ENCODE data around the gene SLC30A3.

The SLC30A3 gene

DNA sequence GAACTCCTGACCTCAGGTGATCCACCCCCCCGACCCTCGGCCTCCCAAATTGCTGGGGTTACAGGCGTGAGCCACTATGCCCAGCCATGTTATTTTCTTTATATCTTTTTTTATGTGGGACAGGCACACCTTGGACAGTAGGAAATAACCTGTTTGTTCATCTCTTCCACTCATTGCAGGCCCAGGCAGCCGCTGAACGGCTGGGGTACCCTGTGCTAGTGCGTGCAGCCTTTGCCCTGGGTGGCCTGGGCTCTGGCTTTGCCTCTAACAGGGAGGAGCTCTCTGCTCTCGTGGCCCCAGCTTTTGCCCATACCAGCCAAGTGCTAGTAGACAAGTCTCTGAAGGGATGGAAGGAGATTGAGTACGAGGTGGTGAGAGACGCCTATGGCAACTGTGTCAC, 37.3 kb downstream of the SLC30A3 start:
- DNase-seq, result no peak

DNA sequence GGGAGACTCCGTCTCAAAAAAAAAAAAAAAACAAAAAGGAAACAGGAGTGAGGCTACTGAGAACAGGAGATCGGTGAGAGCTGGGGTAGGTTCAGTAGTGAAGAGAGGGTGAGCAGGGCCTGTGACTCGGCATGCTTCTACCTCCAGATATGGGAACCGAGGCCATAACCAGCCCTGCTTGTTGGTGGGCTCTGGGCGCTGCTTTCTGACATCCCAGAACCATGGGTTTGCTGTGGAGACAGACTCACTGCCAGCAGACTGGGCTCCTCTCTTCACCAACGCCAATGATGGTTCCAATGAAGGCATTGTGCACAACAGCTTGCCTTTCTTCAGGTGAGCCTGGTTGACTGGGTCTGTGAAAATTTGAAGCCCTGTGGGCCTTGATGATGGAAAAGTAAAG, 39.4 kb downstream of the SLC30A3 start:
- DNase-seq, result no peak

DNA sequence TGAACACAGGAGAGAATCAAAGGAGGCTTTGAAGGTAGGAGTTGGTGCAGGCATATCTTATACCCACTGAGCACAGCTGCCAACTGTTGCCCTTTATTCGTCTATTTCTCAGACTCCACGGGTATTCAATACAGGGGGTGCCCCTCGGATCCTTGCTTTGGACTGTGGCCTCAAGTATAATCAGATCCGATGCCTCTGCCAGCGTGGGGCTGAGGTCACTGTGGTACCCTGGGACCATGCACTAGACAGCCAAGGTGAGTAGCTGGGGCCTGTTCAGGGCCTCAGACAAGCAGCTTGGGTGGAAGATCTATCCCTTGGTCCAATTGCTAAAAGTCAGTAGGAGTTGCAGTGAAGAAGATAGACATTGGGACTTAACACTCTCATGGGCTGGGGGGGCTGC, 40.4 kb downstream of the SLC30A3 start:
- no peak for DNase-seq

DNA sequence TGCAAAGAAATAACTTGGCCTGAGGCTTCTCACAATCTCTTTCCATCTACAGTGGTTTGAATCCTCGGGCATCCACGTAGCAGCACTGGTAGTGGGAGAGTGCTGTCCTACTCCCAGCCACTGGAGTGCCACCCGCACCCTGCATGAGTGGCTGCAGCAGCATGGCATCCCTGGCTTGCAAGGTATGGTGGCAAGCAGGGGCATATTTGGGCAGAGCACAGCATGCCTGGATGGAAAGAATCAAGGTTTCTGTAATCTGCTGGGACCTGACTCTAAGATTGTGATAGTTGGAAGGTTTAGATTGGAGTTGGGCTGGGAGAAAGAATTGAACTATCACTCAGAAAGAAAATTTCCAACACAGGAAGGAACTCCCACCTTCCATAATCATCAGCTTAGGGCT, 41.7 kb downstream of the SLC30A3 start:
- no peak for DNase-seq

DNA sequence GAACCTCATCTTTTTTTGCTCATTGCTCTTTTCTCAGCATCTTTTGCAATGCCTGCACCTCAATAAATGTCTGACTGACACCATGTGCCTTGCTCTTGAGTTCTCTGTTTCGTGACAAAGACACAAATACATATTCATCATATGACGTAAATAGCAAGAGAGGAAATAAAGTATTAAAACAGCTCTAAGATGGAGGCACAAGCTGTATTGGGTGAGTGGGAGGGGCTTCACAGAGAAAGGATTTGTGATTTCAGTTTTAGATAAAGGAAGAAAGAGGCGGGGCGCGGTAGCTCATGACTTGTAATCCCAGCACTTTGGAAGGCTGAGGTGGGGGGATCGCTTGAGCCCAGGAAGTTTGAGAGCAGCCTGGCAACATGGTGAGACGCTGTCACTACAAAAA, 42.8 kb downstream of the SLC30A3 start:
- no peak for DNase-seq

DNA sequence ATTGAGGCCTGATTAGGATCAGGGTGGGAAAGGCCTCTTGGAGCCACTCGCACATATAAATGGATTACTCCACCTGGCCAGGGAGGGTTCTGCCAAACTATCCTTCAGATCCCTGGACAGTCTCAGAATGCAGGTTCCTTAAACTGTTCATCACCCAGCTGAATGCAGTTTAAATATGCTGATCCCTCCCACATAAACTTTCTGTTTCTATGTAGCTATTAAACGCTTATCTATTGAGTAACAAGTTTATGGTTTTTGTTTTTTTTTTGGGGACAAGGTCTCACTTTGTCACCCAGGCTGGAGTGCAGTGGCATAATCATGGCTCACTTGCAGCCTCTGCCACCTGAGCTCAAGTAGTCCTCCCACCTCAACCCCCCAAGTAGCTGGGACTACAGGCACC, 43.8 kb downstream of the SLC30A3 start:
- no peak for DNase-seq

DNA sequence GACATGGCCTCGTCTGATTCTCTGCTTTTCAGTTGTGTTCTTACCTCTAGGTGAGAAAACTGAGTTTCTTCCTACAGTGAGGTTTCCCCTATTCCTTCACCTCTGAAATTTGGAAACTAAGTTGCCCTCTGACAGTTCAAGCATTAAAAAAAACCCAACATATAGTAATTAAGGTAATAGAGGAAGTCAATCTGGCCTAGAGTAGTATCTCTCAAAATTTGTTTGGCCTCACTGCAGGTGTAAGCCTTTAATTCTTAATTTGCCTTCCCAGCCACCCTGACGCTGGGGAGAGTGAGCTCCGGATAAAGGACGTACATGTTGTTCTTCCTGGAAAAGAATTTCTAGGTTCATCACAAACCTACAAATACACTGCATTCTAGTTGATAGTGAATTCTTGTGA, 44.2 kb downstream of the SLC30A3 start:
- DNase-seq, result no peak

DNA sequence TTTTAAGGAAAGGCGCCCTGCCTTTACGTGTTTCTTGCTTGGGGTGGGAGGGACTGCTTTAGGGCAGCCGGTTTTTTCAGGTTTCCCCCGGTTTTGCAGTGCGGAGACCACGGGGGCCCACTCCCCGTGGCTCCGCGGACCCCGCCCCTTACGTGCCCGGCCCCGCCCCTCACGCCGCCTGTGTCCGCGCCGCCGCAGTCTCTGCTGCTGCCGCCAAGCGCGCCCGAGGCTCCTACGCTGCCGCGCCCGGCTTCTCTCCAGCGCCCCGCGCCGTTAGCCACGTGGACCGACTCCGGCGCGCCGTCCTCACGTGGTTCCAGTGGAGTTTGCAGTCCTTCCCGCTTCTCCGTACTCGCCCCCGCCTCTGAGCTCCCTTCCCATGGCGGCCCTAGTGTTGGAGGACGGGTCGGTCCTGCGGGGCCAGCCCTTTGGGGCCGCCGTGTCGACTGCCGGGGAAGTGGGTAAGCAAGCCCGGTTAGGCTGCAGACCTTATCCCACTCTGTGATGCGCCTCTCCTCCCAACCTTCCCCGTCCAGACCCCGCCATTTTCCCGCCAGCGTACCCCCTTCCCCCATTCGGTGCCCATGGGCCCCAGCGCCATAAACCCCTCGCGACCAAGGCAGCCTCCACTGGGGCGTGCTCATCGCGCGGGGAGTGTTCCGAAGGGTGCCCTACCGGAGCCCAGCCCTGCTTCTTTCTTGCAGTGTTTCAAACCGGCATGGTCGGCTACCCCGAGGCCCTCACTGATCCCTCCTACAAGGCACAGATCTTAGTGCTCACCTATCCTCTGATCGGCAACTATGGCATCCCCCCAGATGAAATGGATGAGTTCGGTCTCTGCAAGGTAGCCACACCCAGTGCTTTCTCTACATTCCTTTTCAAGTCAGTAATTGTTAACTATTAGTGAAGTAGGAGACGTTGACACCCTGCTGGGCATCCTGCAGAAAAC, 45.4 kb downstream of the SLC30A3 start, which contains the start of gene CAD:
Gene CAD, plus strand, starts transcription at position 197 of the 949 bp plus-strand sequence. Its CDS starts 183 bp downstream, at position 380.
- DNase-seq, result peak; percentile 83

DNA sequence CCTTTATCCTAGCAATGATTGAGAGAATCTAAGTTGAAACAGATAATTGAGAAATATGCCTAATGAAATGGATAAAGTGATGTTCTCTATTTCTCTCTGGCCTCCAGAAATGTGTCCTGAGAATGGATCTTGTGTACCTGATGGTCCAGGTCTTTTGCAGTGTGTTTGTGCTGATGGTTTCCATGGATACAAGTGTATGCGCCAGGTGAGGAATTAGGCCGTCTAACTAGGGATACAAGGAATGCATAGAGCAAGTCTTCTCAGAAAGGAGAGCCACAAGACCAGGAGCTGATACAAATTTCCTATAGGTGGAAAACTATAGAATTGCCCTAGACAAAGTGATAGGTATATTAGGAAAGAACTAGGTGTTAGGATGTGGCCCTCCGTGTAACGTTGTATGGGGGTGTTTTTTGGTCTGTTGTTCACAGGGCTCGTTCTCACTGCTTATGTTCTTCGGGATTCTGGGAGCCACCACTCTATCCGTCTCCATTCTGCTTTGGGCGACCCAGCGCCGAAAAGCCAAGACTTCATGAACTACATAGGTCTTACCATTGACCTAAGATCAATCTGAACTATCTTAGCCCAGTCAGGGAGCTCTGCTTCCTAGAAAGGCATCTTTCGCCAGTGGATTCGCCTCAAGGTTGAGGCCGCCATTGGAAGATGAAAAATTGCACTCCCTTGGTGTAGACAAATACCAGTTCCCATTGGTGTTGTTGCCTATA, 46.3 kb downstream of the SLC30A3 start:
- DNase-seq, result no peak

DNA sequence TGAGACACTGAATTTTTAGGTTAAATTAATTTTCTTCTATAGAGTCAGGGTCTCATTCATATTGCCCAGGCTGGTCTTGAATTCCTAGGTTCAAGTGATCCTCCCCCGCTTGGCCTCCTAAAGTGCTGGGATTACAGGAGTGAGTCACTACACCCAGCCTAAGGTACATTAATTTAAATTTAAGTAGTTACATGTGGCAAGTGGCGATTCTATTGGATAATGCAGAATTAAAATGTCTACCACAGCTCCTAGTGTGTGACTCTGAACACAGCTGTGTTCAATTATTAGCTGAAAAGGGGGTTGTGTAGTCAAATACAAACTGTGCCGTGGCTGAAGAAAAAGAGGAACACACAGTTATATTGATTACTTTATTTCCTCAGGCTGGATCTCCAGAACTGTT, 47.9 kb downstream of the SLC30A3 start:
- no peak for DNase-seq

DNA sequence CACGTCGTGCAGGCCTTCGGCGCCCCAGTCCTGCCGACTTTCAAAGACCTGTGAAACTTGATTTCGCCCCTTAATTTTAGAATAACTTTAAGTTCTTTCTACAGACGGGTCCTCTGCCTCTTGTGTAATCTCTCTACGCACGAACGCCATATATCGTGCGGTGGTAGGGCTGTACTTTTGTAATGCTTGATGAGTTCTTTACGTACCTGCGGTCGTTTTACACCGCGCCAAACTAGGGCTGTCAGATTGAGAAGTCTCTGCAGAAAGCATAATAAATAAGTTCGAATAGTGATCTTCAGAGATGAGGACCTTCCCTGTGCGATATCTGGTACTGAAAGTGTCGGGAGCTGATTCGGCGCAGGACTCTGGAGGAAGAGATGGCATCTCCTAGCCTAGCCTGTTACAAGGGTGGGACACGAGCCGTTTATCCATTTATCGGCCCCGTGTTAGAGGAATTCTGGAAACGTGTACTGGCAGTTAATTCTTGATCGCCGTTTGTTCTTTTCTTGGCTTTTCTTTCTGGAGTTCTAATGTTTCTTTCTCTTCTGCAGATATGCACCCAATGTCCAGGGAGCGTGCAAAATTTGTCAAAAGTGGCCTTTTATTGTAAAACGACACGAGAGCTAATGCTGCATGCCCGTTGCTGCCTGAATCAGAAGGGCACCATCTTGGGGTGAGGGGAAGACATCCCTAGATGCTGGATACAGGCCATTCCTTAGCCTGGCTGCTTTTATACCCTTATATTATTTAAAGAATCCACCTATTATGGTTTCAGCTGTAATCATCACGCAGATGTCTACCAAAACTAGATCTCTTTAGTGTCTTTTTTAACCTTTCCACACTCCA, 50.0 kb downstream of the SLC30A3 start:
- DNase-seq, result no peak

DNA sequence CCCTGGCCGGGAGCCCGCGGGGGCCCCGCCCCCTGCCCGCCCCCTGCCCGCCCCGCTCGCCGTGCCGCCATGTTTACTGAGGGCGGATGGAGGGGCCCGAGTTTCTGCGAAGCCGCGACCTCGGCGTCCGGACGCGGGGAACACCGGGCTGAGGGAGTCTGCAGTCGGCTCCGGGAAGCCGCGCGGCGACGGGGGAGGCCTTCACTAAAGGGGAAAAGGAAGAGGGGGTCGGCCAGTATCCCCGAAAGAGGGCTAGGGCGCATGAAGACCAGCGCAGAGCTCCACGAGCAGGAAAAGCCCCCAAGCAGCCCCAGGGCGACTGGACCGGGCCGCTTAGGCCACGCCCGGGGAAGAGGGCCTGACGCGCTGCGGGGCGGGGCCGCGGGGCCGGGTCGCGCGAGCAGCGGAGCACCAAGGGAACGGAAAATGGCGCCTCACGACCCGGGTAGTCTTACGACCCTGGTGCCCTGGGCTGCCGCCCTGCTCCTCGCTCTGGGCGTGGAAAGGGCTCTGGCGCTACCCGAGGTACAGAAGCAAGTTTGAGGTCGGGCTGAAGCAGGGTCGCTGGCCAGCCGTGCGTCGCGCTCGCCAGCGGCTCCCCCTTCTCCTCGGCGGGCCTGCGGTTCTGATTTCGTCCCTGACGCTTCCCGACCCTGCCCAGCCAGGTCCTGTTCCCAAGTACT, 50.8 kb downstream of the SLC30A3 start, which contains the start of the genes ATRAID and SLC5A6:
Gene ATRAID, plus strand, starts transcription at position 99 of the 683 bp plus-strand sequence. Its CDS starts 328 bp downstream, at position 427.
Gene SLC5A6, minus strand, starts transcription at position 326 of the 683 bp plus-strand sequence. CDS start 4,618 bp downstream, outside the sequence.
- DNase-seq, result peak; percentile 72

DNA sequence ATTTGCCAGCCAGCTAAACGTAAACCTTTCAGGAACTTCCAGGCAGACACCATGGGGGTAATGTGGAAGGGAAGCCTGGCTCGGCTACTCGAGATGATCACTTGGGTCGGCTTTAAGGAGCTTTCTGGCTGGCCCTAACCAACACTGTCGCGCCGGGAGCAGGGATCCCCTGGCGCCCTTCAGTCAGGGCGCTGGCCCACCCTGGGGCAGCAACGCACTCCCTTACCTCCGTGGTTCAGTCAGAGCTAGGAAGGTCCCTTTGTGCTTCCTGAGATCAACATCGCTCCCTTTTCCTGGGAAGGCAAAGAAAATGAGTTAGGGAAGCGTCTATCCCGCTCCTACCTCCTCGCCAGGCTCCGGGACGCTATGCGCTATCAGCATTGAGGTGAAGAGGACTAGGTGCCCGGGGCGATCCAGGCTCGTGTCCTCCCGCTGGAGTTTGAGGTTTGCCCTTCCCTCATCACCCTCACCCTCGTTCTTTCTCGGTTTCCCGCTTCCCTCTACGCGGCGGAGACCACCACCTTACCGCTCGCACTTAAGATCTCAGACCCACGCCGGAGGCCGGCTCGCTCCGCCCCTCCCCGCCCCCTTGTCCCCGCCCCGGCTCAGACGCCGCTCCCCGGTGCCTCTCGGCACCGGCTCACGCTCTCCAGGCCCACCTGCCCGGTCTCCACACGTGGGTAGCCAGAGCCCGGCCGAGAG, 51.5 kb downstream of the SLC30A3 start:
- no peak for DNase-seq

DNA sequence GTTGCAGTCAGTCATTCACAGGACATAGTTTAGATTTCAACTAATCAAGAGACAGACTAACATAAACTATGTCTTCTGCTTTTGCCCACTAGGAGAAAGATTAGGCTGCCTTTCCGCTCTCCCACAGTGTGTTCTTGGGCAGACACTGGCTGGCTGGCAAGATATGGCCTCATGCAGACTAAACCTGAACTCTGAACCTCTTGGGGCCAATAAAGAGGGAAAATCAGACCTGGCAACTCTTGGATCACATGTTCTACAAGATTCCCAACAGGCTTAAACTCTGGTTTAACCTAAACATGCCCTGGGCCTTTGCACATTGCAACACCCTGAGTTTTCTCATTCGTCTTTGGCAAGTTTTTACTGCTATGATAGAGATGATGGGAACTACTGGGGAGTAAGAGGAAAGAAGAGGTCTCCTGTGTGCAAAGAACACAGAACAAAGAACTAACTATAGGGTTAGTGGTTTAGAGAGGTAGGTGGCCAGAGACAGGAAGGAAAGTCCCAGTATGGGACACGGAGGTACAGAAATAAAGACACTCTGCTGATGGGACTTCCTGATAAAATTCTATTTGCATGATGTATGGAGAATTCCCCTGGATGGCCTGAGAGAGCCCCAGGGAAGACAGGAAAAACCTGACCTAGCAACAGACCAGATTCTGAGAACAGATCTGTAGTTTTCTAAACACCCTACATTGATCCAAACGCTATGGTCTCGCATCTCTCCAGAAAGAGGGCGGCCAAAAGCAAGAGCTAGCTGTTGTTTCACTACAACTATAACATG, 53.0 kb downstream of the SLC30A3 start:
- no peak for DNase-seq

DNA sequence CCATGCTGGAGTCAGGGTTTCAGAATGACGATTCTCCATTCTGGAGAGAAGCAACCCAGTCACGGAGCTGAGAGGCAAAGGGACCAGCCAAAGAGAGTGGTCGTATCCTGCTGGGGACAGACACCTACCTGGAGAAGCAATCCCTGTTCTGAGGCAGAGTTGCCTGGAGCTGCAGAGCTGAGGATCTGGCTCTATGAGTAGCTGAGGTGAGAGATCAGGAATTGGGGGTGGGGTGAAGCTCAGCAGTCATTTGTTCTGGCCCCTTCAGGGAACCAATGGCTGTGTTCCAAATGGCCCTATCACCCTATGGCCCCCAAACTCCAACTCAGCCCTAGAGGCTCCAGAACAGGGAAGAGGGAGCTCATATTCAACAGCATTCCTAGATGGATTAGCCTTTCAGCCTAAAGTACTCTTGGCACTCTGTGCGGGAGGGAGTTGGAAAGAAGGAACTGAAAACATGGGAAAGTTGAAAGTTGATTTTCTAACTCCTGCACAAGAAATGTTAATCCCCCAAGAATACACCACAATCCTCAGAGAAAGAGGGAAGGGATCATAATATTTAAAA, 54.3 kb downstream of the SLC30A3 start:
- DNase-seq, result no peak

DNA sequence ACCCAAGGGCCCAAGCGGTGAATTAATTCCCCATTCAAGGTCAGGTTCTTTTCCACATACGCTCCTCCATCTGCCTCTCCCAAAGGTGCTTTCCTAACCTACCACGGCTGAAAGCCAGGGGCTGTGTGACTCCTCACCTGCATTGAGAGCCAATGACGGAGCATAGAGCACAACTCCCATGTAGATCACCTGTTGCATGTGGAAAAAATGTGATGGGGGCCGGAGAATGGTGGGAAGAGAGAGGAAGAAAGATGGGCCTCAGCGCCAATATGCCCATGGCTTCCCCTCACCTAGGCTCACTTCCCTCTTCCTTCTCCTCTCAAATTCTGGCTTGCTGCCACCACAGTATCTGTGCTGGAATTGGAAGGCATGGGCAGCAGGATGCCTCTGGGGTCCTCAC, 56.5 kb downstream of the SLC30A3 start:
- no peak for DNase-seq

DNA sequence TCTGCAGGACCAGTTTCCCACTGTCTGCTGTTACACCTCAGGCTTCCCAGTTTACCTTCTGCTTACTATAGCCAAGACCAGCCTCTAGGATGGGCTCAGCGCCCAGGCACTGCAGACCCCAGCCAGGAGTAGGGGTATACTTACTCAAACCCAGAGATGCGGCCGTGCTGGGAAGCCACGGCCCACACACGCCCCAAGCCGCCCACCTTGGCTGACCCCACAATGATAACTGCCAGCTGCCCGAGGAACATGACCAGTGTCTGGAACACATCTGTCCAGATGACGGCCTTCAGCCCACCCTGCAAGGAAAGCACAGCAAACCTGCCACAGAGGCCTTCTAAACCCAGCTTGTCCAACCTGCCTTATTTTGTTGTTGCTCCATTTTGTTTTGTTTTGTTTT, 57.6 kb downstream of the SLC30A3 start:
- DNase-seq, result no peak

DNA sequence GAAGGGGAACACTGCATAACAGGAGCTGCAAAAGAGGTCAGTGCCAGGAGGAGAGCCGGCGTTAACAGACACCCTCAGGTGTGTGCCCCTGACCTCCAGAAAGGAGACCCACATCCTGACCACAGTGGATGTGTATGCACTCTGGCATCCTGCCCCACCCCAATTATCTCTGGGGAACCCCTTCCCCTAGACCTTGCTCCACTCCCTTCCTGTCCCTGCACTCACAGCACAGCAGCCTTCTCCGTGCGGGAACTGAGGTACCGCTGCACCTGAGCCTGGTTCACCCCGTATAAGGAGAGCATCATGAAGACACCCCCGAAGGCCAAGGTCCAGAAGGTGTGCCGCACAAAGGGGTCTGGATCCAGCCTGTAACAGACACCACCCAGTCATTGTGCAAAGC, 58.3 kb downstream of the SLC30A3 start:
- no peak for DNase-seq

DNA sequence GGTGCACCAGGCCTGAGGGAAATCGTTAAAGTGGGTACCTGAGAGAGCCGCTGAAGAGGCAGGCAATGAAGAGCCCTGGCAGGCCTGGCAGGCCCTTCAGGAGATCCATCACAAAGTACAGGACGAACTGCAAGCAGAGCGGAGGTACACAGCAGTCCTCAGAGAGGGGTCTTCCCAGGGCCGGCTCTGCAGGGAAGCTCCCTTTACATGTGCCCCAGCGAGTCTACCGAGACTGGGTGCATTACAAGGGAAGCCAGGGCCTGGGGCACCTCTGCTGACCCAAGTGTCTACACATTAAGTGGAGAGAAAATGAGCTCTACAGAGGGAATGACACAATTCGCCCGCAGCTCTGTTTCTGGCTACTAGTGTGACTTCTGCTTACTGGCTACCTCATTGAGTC, 59.1 kb downstream of the SLC30A3 start:
- DNase-seq, result no peak

All from NCI-H446 treated with DMSO at 0.1 percent for 48 hours (cell line).